ENCODE data around the gene ANXA5.

The ANXA5 gene

DNA sequence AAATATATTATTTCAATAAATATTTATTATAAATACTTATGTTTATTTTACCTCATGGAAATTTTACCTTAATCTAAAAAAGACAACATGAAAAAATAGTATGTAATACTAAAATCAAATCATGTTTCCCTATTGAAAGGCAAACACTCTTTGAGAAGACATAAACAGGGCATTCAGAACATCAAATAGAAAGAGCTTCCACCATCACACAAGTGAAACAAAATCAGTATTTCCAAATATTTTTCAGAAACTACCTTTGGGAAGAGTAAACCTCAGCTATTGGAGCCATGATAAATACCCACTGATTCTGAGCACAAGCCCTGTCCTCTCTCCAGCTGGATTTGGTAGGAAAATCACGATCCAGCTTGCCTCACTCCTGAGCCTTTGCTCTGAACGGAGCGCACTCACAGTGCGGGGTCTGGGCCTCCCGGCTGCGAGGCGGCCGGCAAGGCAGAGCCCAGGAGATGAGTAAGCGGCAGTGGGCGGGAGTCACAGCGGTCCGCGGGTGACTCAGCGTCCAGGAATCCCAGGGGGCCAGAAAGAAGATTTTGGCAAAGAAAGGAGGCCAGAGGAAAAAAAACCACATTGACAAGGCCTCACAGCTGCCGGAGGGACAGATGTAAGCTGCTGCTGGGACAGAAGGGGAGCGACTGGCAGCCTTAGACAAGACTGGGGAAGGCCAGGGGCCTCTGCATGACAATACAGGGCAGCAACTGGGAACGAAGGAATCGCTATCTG, 14.7 kb upstream of the ANXA5 start:
- DNase-seq = peak; percentile 91

DNA sequence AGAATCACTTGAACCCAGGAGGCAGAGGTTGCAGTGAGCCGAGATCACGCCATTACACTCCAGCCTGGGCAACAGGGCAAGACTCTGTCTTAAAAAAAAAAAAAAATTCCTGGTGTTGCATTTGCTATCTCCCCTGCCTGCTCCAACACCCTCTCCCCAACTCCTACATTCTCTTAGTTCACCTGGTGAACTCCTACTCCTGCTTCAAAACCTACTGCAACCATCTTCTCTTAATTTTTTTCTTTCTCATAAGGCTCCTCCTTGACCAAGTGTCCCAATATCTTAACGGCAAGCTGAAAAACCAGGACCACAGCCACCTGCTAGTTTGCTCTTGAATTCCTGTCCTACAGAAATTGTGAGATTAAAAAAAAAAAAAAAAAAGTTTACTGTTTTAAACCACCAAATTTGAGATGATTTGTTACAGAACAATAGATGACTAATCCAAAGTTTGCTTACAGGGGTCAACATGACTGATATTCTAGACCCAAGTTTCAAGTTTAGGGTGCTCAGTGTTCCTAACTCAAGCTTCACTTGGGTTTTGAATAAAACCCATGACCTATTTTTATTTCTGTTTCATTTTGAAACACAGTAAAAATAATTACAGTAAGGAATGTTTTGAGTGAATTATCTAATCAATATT, 13.1 kb upstream of the ANXA5 start:
- no peak for DNase-seq

DNA sequence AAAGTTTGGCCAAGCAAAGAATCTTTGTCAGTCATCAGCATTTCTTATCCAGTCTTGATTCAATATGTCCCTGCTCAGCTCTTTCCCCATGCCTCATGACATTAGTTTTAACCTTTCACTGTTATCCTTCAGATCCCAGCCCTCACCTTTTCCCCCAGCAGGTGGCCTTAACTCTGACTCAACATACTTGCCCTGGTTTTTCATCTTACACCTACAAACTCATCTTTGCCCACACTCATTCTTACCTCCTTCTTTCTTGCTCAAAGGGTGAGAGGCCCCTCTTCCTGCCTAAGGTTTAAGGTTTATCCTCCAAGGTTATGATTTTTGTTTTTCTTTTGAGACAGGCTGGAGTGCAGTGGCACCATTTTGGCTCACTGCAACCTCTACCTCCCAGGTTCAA, 10.6 kb upstream of the ANXA5 start:
- DNase-seq = no peak

DNA sequence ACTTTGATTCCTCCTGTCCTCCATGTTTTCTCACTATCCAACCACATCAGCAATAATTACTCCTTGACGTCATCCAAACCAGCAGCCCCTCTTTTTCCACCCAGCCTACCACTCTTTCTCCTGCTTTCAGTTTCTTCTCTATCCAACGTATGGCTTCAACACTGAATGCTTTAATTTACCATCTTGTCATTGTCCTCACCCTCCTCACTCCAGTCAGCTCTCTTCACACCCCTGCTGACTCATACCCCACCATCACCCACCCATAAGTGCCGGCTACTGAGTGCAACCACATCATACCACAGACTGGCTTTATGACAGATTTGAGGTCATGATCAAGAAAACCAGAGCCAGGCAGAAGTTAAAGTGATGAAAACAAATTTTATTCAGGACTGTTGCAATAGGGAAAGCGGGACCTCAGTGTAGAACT, 9.8 kb upstream of the ANXA5 start:
- DNase-seq = no peak

DNA sequence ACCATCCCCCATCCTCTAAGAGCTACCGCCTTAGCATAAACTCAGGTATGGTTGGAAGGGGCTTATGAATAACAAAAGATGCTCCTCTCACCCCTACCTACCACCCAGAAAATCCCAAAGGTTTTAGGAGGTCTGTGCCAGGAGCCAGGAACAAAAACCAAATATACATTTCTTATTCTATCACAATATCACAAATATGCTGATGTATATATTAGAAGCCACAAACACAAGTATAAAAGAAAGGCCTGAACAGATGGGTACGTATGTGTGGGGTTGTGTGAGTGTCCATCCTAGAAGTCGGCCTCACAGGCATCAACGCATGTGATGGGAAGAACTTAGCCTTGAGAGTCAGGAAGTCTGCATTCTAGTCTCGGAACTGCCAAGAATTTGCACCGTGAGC, 8.7 kb upstream of the ANXA5 start:
- no peak for DNase-seq

DNA sequence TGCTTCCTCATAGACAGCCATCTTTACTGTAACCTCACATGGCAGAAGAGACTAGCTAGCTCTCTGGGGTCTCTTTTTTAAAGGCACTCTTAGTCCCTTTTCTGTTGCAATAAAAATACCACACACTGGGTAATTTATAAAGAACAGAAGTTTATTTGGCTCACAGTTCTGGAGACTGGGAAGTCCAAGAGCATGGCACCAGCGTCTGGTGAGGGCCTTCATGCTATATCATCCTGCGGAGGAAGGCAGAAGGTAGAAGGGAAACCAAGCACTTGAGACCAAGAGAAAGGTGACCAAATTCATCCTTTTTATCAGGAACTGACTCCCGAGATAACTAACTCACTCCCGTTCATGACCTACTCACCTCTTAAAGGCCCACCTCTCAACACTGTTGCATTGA, 5.4 kb upstream of the ANXA5 start:
- DNase-seq = no peak

- DNase-seq = no peak
These were observed 4.5 kb upstream of the ANXA5 start for GRCh38 chr4:121701263-121701662.

DNA sequence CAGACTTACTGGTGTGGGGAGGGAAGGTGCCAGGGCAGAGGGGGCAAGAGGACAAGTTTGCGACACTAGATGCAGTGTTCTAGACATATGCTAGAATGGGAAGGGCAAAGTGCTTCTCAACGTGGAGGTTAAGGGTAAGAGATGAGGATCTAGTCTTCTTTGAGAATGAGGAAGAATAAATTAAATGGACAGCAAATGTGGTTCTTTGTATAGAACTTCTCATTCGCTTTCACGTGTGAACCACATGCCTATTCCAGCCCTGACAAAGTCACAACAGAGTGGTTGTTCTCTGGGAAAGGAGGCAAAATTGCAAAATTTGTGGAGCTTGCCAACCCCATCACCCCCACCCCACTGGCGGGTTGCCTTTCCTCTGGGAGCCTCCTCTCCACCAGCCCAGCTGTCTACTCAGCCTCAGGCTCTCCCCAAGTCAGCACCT, 1.5 kb upstream of the ANXA5 start:
- DNase-seq = no peak

- DNase-seq = no peak
These were observed 784 bp upstream of the ANXA5 start for GRCh38 chr4:121697564-121697963.

DNA sequence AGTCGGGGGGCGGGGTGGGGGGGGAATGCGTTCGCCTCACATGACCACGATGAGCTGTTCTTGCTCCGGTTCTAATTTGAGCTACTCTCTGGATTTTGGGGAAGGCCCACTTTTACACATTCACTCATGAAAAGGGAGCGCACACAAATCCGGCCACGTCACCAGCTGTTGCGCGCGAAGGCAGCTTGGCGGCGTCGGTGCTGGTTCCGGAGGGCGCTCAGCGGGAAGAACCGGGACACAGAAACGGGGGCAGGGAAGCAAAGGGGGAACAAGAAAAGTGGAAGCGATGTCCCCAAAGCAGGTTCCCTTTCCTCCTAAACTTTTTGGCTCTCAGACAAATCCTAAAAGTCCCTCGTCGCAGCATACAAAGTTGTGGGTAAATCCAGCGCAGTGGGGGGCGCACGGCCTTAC, 605 bp downstream of the ANXA5 start:
- peak; percentile 78 for DNase-seq

- DNase-seq = no peak
These were observed 2.9 kb downstream of the ANXA5 start for GRCh38 chr4:121693886-121694285.

- no peak for DNase-seq
These were observed 3.3 kb downstream of the ANXA5 start for GRCh38 chr4:121693450-121693849.

GRCh38 chr4:121692261-121692660, 4.5 kb downstream of the ANXA5 start:
- no peak for DNase-seq

GRCh38 chr4:121690001-121690400, 6.8 kb downstream of the ANXA5 start:
- DNase-seq = peak; percentile 48

GRCh38 chr4:121688701-121689100, 8.1 kb downstream of the ANXA5 start:
- DNase-seq = no peak

DNA sequence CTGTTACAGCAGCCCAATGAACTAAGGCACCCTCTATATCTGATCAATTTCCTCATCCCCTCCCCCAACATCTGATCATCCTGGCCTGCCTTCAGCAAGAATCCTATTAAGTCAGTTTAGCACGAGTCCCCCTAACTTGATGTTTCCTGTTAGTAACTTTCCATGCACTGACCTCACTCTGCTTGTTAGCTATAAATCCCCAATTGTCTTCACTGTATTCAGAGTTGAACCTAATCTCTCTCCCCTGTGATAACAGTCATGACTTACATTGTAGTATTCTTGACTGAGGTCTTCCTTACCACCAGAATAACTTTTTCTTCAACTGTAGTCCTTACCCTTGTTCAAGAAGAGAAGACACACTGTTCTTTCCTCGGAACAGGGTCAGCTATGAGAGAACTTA, 8.5 kb downstream of the ANXA5 start:
- DNase-seq = no peak

DNA sequence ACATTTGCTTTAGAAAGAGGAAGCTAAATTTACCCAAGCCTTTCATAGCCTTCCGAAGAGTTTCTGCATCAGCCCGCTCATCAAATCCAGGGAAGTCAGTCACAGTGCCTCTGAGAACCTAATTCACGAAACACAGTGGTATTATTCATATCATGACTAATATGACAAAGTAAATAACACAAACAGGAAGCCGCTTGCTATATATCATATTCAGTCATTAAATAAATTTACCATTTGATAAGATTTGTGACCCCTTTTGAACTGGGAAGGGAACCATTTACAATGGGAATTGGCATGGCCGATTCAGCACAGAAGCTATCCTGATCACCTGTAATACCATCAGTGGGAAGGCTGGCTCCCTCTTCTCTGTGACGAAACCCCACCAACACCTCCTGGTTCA, 10.5 kb downstream of the ANXA5 start:
- DNase-seq = no peak

- DNase-seq = no peak
These were observed 11.5 kb downstream of the ANXA5 start for GRCh38 chr4:121685257-121685656.

GRCh38 chr4:121684561-121684960, 12.2 kb downstream of the ANXA5 start:
- no peak for DNase-seq

GRCh38 chr4:121684016-121684415, 12.8 kb downstream of the ANXA5 start:
- DNase-seq = no peak

DNA sequence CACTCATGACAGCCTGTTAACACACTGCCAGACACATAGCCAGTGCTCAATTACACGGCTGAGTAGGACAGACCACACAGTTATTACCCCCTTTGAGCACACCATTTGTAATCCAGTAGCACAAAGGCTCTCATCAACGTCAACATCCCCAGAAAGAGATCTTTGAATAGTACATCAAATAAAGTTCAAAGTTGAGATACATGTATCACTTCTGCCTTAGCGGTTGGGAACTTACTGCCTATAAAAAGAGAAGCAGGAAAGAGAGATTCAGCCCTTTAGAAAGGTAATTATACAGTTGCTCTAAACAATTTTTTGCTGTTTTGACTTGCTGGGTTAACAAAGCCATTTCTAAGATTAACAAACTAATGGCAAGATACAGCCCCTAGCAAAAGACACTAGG, 16.2 kb downstream of the ANXA5 start:
- no peak for DNase-seq

GRCh38 chr4:121679951-121680350, 16.8 kb downstream of the ANXA5 start:
- no peak for DNase-seq

DNA sequence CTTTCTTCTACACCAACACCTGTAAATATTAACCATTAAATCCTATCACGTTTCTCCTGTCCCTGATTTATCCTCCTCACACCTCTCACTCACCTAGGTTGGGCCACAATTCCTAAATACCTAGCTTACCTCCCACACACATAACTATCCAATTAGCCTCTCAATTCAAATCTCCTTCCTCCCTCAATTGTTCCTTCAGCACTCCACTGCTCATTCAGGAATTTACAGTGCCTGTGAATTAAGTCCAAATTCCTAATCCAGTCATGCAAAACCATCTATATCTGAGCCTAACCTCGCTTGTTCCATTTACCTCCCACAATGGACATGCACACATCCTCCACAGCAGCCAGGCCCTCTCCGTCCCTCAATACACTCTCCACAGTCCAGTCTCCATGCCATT, 17.5 kb downstream of the ANXA5 start:
- no peak for DNase-seq

DNA sequence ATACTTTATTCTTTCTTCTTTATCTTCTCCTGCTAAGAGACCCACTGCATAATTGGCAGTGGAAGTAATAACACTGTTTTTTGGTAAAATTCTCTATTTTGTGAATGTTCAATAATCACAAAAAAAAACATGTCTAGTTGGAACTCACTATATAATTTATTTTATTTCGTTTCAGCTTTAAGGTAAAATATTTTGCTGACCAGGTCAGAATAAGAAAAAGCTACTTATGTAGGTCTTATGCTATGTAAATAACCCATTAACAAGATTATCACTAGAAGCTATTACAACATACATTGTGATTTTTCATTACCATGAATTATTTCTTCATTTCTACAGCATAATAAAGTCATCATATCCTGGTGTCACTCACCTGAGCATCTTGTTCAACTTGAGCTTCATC, 19.3 kb downstream of the ANXA5 start:
- DNase-seq = no peak
